H9 (cell line): ENCODE results near the gene FBXO2. TPM values are rescaled to one million over a fixed set of nuclear protein-coding genes. Genes with fewer than 3 reads are reported as not detected.

Experiments
- DNase-seq: peaks from one replicate; pipeline ENCODE4 v3.0.0-alpha.2; 2017
- H2AFZ ChIP-seq: one replicate; pipeline ENCODE4 v1.6.1; 2013; ENCODE audit warnings: mild to moderate bottlenecking, low read length, control low read depth, moderate library complexity
- H2AK5ac ChIP-seq: 2 replicates; pipeline ENCODE4 v1.6.1; 2013; ENCODE audit warnings: low read length, control low read depth, mixed read lengths; ENCODE audit not compliant: insufficient read length
- H2BK120ac ChIP-seq: one replicate; pipeline ENCODE4 v1.6.1; 2013; ENCODE audit warnings: low read depth, mild to moderate bottlenecking, low read length, control low read depth, inconsistent platforms; ENCODE audit not compliant: poor library complexity, severe bottlenecking
- H2BK12ac ChIP-seq: 2 replicates; pipeline ENCODE4 v1.6.1; 2013; ENCODE audit warnings: low read length, control low read depth, mixed read lengths, low read depth; ENCODE audit not compliant: insufficient read length
- H2BK15ac ChIP-seq: 2 replicates; pipeline ENCODE4 v1.6.1; 2013; ENCODE audit warnings: low read depth, low read length, control low read depth
- H2BK20ac ChIP-seq: one replicate; pipeline ENCODE4 v1.6.1; 2013; ENCODE audit warnings: low read depth, mild to moderate bottlenecking, low read length, control low read depth, inconsistent platforms; ENCODE audit not compliant: poor library complexity, severe bottlenecking
- H2BK5ac ChIP-seq: 2 replicates; pipeline ENCODE4 v1.6.1; 2013; ENCODE audit warnings: low read length, control low read depth, mixed read lengths; ENCODE audit not compliant: insufficient read length
- H3K14ac ChIP-seq: 2 replicates; pipeline ENCODE4 v1.6.1; 2013; ENCODE audit warnings: low read length, control low read depth; ENCODE audit not compliant: insufficient read depth
- H3K18ac ChIP-seq: 2 replicates; pipeline ENCODE4 v1.6.1; 2013; ENCODE audit warnings: low read depth, mild to moderate bottlenecking, mixed read lengths, low read length, control low read depth; ENCODE audit not compliant: insufficient read length
- H3K23ac ChIP-seq: 2 replicates; pipeline ENCODE4 v1.6.1; 2013; ENCODE audit warnings: low read length, control low read depth, mixed read lengths, low read depth; ENCODE audit not compliant: insufficient read length
- H3K23me2 ChIP-seq: 2 replicates; pipeline ENCODE4 v1.6.1; 2013; ENCODE audit warnings: low read depth, mild to moderate bottlenecking, mixed read lengths, low read length, control low read depth; ENCODE audit not compliant: insufficient read length, poor library complexity, severe bottlenecking
- H3K27ac ChIP-seq: 2 replicates; pipeline ENCODE4 v1.5.1; 2013; ENCODE audit warnings: low read length, control low read depth, mixed read lengths, low read depth; ENCODE audit not compliant: insufficient read length
- H3K27me3 ChIP-seq: 2 replicates; pipeline ENCODE4 v1.6.1; 2013; ENCODE audit warnings: low read length, control low read depth, inconsistent platforms; ENCODE audit not compliant: insufficient read depth
- H3K4ac ChIP-seq: 2 replicates; pipeline ENCODE4 v1.6.1; 2013; ENCODE audit warnings: low read depth, mild to moderate bottlenecking, control low read depth, inconsistent platforms, low read length, moderate library complexity
- H3K4me1 ChIP-seq: 2 replicates; pipeline ENCODE4 v1.6.1; 2013; ENCODE audit warnings: low read length, control low read depth, inconsistent platforms; ENCODE audit not compliant: insufficient read depth
- H3K4me2 ChIP-seq: 2 replicates; pipeline ENCODE4 v1.6.1; 2013; ENCODE audit warnings: low read length, control low read depth, mixed read lengths; ENCODE audit not compliant: insufficient read length, insufficient read depth
- H3K56ac ChIP-seq: 2 replicates; pipeline ENCODE4 v1.6.1; 2013; ENCODE audit warnings: low read depth, mild to moderate bottlenecking, mixed read lengths, low read length, control low read depth; ENCODE audit not compliant: insufficient read length
- H3K79me1 ChIP-seq: 2 replicates; pipeline ENCODE4 v1.6.1; 2013; ENCODE audit warnings: low read depth, mild to moderate bottlenecking, moderate library complexity, low read length, control low read depth, inconsistent platforms; ENCODE audit not compliant: insufficient read depth, poor library complexity, severe bottlenecking
- H3K79me2 ChIP-seq: 2 replicates; pipeline ENCODE4 v1.6.1; 2013; ENCODE audit warnings: low read length, control low read depth, inconsistent platforms; ENCODE audit not compliant: insufficient read depth
- H3K9ac ChIP-seq: 2 replicates; pipeline ENCODE4 v1.6.1; 2013; ENCODE audit warnings: low read length, control low read depth, mixed read lengths; ENCODE audit not compliant: insufficient read length; ENCODE audit errors: extremely low read depth
- H3K9me3 ChIP-seq: one replicate; pipeline ENCODE4 v1.6.1; 2013; ENCODE audit warnings: low read depth, low read length, inconsistent platforms; ENCODE audit not compliant: control insufficient read depth
- H3T11ph ChIP-seq: one replicate; pipeline ENCODE4 v1.6.1; 2013; ENCODE audit warnings: mild to moderate bottlenecking, low read length, control low read depth, inconsistent platforms
- H4K20me1 ChIP-seq: one replicate; pipeline ENCODE4 v1.6.1; 2013; ENCODE audit not compliant: control insufficient read depth, insufficient read length, insufficient read depth
- H4K5ac ChIP-seq: 2 replicates; pipeline ENCODE4 v1.6.1; 2013; ENCODE audit warnings: low read depth, mild to moderate bottlenecking, mixed read lengths, low read length, control low read depth; ENCODE audit not compliant: insufficient read length
- H4K8ac ChIP-seq: replicated peaks from 2 replicates; pipeline ENCODE4 v1.6.1; 2013; ENCODE audit warnings: low read length, control low read depth, mixed read lengths, low read depth; ENCODE audit not compliant: insufficient read length
- H4K91ac ChIP-seq: 2 replicates; pipeline ENCODE4 v1.6.1; 2013; ENCODE audit warnings: low read depth, mild to moderate bottlenecking, moderate library complexity, mixed read lengths, low read length, control low read depth; ENCODE audit not compliant: insufficient read length
- H3K27ac Mint-ChIP-seq, 3 experiments: 2 replicates in 2 of 3; 3 replicates in 1 of 3; pipeline ENCODE4 v1.8.0; 2020 to 2021; ENCODE audit warnings: mixed read lengths in 3 of 3, mild to moderate bottlenecking in 1 of 3, moderate library complexity in 1 of 3
- H3K27me3 Mint-ChIP-seq: 2 replicates; pipeline ENCODE4 v1.8.0; 2021; ENCODE audit warnings: low read depth, mild to moderate bottlenecking, moderate library complexity, mixed read lengths
- H3K36me3 Mint-ChIP-seq, 3 experiments: 2 replicates in 2 of 3; 3 replicates in 1 of 3; pipeline ENCODE4 v1.8.0; 2020 to 2021; ENCODE audit warnings: low read depth in 3 of 3, mixed read lengths in 3 of 3; ENCODE audit not compliant: insufficient read depth in 1 of 3
- H3K4me1 Mint-ChIP-seq, 2 experiments: 2 replicates each; pipeline ENCODE4 v1.8.0; 2020; ENCODE audit warnings: mixed read lengths in 2 of 2
- H3K4me3 Mint-ChIP-seq, 2 experiments: 2 replicates in 1 of 2; 3 replicates in 1 of 2; pipeline ENCODE4 v1.8.0; 2020 to 2021; ENCODE audit warnings: mild to moderate bottlenecking in 2 of 2, mixed read lengths in 2 of 2, moderate library complexity in 1 of 2
- H3K9me3 Mint-ChIP-seq, 2 experiments: 2 replicates in 1 of 2; 3 replicates in 1 of 2; pipeline ENCODE4 v1.8.0; 2020; ENCODE audit warnings: mild to moderate bottlenecking in 2 of 2, mixed read lengths in 2 of 2, moderate library complexity in 1 of 2
- WGBS: extraction: QIAGEN DNeasy Blood & Tissue Kit; methylation state at CpG from one replicate; pipeline ENCODE4 v1.1.7; 2013; ENCODE audit warnings: missing lambda C conversion rate, low lambda C conversion rate, mixed read lengths; ENCODE audit not compliant: insufficient read length; ENCODE audit errors: extremely low coverage; 5-methylcytosine and 5-hydroxymethylcytosine counted together
- total RNA-seq: library from RNA; stranded (reverse); gene quantifications from 2 replicates; pipeline ENCODE4 v1.2.1, GENCODE V29; 2021
- TF ChIP-seq, protein P1 (sequence below): fragments of 200-600 bp; sonication (generic); conservative IDR thresholded peaks from 3 replicates; pipeline ENCODE4 v1.8.0; 2021; ENCODE audit warnings: antibody characterized with exemption, mild to moderate bottlenecking

FBXO2 gene
- total RNA-seq, 1 experiment from 2014 or later: 28.9 TPM

DNA sequence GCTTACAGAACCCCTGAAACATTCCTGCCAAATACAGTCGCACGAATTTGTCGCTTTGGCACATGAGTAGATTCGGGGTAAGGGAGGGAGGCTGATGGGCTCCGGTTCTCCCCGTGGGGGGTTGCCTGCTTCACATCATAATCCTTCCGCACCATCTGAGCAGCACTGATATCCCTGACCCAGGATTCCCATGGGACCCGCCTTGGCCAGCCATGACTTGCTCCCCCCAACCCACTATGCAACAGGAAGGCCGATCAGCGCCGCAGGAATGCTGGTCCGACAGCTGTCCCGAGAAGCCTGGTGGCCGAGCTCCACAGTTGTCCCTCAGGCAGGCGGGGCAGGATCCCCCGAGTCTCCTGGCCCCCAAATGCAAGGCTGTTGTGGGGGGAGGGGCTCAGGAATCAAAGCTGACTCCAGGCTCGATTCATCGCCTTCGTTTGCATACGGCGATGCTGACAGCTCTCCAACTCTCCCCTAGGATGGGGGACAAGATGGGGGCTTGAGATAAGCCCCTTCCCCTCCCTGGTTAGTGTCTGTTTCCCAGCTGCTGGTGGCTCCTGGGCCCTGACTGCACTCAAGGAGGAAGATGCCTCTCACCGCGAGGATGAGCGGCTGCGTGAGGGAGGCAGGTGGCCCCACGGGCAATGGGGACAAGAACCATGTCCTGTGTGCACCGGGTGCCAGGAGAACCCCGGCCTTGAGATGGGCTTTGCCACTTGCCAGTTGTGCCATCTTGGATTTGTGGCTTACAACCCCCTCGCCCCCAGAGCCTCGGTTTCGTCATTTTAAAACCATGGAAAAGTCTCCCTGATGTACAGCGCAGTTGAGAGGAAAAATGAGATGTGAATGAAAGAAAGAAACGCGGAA lies 46.6 kb upstream of the FBXO2 start:
- Histone ChIP-seq H2AFZ (no peak overlapping the region), H2BK5ac (no peak overlapping the region), H3K4me2 (no peak overlapping the region), H4K91ac (no peak overlapping the region), H3K27me3 (no peaks in the 10 kb centered on the region), H4K5ac (no peak overlapping the region), H2BK120ac (no peak overlapping the region), H2AK5ac (no peak overlapping the region), H3K4me1 (peaks cover 10% of the 10 kb centered on the region), H3K23me2 (peaks cover 5% of the 10 kb centered on the region), H3K79me1 (no peaks in the 10 kb centered on the region), H3T11ph (no peak overlapping the region), H3K23ac (no peak overlapping the region), H3K9me3 (no peaks in the 10 kb centered on the region), H3K27ac (no peak overlapping the region), H4K8ac (no peak overlapping the region), H3K9ac (no peak overlapping the region), H2BK20ac (no peak overlapping the region), H3K56ac (no peak overlapping the region), H3K14ac (no peak overlapping the region), H4K20me1 (peaks cover 8% of the 10 kb centered on the region), H2BK12ac (no peak overlapping the region), H3K4ac (no peak overlapping the region), H3K18ac (no peak overlapping the region), H2BK15ac (no peak overlapping the region), H3K79me2 (no peaks in the 10 kb centered on the region; the same call in 1 of the 2 replicates)
- WGBS: no CpG with 5 or more reads among the region's 34 CpGs
- peak; percentile 29 for DNase-seq
- Mint-ChIP-seq H3K9me3 (no peaks in the 10 kb centered on the region), H3K4me1 (peaks cover 50 to 51% of the 10 kb centered on the region in 2 experiments), H3K27ac (peak overlapping the region in 1 of 3 experiments; percentile 76; a peak in 1 of 7 replicates), H3K4me3 (no peak overlapping the region), H3K27me3 (no peaks in the 10 kb centered on the region), H3K36me3 (peaks cover 0 to 8% (median 0%) of the 10 kb centered on the region in 3 experiments; a peak in 3 of 7 replicates)
- TF ChIP-seq, protein P1, sequence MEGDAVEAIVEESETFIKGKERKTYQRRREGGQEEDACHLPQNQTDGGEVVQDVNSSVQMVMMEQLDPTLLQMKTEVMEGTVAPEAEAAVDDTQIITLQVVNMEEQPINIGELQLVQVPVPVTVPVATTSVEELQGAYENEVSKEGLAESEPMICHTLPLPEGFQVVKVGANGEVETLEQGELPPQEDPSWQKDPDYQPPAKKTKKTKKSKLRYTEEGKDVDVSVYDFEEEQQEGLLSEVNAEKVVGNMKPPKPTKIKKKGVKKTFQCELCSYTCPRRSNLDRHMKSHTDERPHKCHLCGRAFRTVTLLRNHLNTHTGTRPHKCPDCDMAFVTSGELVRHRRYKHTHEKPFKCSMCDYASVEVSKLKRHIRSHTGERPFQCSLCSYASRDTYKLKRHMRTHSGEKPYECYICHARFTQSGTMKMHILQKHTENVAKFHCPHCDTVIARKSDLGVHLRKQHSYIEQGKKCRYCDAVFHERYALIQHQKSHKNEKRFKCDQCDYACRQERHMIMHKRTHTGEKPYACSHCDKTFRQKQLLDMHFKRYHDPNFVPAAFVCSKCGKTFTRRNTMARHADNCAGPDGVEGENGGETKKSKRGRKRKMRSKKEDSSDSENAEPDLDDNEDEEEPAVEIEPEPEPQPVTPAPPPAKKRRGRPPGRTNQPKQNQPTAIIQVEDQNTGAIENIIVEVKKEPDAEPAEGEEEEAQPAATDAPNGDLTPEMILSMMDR: no peak
